ENCODE results near the gene LIN7B. TPM values are rescaled to one million over a fixed set of nuclear protein-coding genes. Genes with fewer than 3 reads are reported as not detected.

The LIN7B gene
- total and polyA plus RNA-seq, 2 of the 13 experiments (the other 11 are each of a cell fraction or from before 2014, with no cell fraction given), result 5.3 to 7.6 TPM

GRCh38 chr19:49118565-49119410, 4.6 kb downstream of the LIN7B start, which contains the start of gene C19orf73 (continued):
- peak; percentile 94; the same call in 1 of the 2 replicates for TF ChIP-seq TFDP1 (CRISPR knock-in tag; IDR thresholded peaks at IDR 0.05; ENCODE audit: borderline replicate concordance)
- no peak for TF ChIP-seq ZNF83 (CRISPR knock-in tag; IDR thresholded peaks at IDR 0.05; ENCODE audit: borderline replicate concordance)
- TF ChIP-seq ZNF660 (CRISPR knock-in tag; IDR thresholded peaks at IDR 0.05; ENCODE audit: borderline replicate concordance, low read depth), result no peak
- no peak for TF ChIP-seq ATAD3A (CRISPR knock-in tag; IDR thresholded peaks at IDR 0.05)
- peak; percentile 74; the same call in 1 of the 2 replicates for TF ChIP-seq TEF (CRISPR knock-in tag; IDR thresholded peaks at IDR 0.05)
- TF ChIP-seq AGO2 (optimal IDR thresholded peaks at IDR 0.05; ENCODE audit: low read depth, low read length), result peak; percentile 68
- peak; percentile 76 for TF ChIP-seq CREB1 (IDR thresholded peaks at IDR 0.05)
- TF ChIP-seq CREB1 (CRISPR knock-in tag; IDR thresholded peaks at IDR 0.05), result no peak
- TF ChIP-seq CENPBD1 (CRISPR knock-in tag; IDR thresholded peaks at IDR 0.05; ENCODE audit: borderline replicate concordance, low read depth), result no peak
- TF ChIP-seq, protein P1, sequence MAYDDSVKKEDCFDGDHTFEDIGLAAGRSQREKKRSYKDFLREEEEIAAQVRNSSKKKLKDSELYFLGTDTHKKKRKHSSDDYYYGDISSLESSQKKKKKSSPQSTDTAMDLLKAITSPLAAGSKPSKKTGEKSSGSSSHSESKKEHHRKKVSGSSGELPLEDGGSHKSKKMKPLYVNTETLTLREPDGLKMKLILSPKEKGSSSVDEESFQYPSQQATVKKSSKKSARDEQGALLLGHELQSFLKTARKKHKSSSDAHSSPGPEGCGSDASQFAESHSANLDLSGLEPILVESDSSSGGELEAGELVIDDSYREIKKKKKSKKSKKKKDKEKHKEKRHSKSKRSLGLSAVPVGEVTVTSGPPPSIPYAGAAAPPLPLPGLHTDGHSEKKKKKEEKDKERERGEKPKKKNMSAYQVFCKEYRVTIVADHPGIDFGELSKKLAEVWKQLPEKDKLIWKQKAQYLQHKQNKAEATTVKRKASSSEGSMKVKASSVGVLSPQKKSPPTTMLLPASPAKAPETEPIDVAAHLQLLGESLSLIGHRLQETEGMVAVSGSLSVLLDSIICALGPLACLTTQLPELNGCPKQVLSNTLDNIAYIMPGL (CRISPR knock-in tag; IDR thresholded peaks at IDR 0.05; ENCODE audit: borderline replicate concordance in 1 of 2, low read depth in 1 of 2), result peak; percentile 33 to 77; a peak in 2 of 4 replicates
- no peak; the same call in 1 of the 2 replicates for TF ChIP-seq ZNF740 (CRISPR knock-in tag; IDR thresholded peaks at IDR 0.05)
- TF ChIP-seq, protein P2, sequence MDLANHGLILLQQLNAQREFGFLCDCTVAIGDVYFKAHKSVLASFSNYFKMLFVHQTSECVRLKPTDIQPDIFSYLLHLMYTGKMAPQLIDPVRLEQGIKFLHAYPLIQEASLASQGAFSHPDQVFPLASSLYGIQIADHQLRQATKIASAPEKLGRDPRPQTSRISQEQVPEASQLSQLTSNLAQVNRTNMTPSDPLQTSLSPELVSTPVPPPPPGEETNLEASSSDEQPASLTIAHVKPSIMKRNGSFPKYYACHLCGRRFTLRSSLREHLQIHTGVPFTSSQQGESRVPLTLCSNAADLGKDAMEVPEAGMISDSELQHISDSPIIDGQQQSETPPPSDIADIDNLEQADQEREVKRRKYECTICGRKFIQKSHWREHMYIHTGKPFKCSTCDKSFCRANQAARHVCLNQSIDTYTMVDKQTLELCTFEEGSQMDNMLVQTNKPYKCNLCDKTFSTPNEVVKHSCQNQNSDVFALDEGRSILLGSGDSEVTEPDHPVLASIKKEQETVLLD (CRISPR knock-in tag; IDR thresholded peaks at IDR 0.05; ENCODE audit: low read depth), result 0 out of 2 replicates have a peak, but pooled peaks have one; percentile 54
- 0 out of 2 replicates have a peak, but pooled peaks have one; percentile 21 for TF ChIP-seq PHF20 (CRISPR knock-in tag; IDR thresholded peaks at IDR 0.05)
- 0 out of 2 replicates have a peak, but pooled peaks have one; percentile 53 for TF ChIP-seq ZKSCAN8 (CRISPR knock-in tag; IDR thresholded peaks at IDR 0.05; ENCODE audit: borderline replicate concordance)
- TF ChIP-seq NFAT5 (CRISPR knock-in tag; IDR thresholded peaks at IDR 0.05), result peak; percentile 74; the same call in 1 of the 2 replicates

Data from HepG2 (cell line).